Putamen (tissue), 1 donor: Measurements from ENCODE around the gene SH2B3.
A peak's percentile ranks its signal among the peaks of the same experiment; 100 is the strongest.
"Not testable (repeated sequence)": the region's sequence is repeated elsewhere in the genome, so short reads cannot be mapped to it uniquely, and the experiment has no call there.

ENCODE experiments used
- DNase-seq: peaks from one replicate; pipeline ENCODE4 v3.0.0-alpha.2; 2016; ENCODE audit warnings: low spot score

The SH2B3 gene

GRCh38 chr12:111405859-111406473 lies at the start of gene SH2B3:
Gene SH2B3 (plus strand): TSS chr12:111405923. CDS start chr12:111418146, 12,223 bp downstream.
- DNase-seq = no peak

- DNase-seq = no peak
These were observed 46.4 kb upstream of the SH2B3 start for GRCh38 chr12:111359231-111359913.

- no peak for DNase-seq
These were observed 45.8 kb upstream of the SH2B3 start for GRCh38 chr12:111359914-111360276.

- no peak for DNase-seq
These were observed 45.3 kb upstream of the SH2B3 start for GRCh38 chr12:111360325-111360930.

GRCh38 chr12:111361073-111361716 lies 44.5 kb upstream of the SH2B3 start:
- no peak for DNase-seq

- no peak for DNase-seq
These were observed 43.8 kb upstream of the SH2B3 start for GRCh38 chr12:111361717-111362576.

GRCh38 chr12:111362687-111363475 lies 42.8 kb upstream of the SH2B3 start:
- DNase-seq = no peak

- no peak for DNase-seq
These were observed 42.1 kb upstream of the SH2B3 start for GRCh38 chr12:111363578-111363977.

- DNase-seq = no peak
These were observed 39.6 kb upstream of the SH2B3 start for GRCh38 chr12:111366075-111366474.

- no peak for DNase-seq
These were observed 39.1 kb upstream of the SH2B3 start for GRCh38 chr12:111366583-111366982.

GRCh38 chr12:111367661-111368221 lies 38.0 kb upstream of the SH2B3 start:
- DNase-seq = no peak

- DNase-seq = no peak
These were observed 37.4 kb upstream of the SH2B3 start for GRCh38 chr12:111368291-111368787.

GRCh38 chr12:111368788-111369495 lies 36.8 kb upstream of the SH2B3 start, which contains the start of gene PHETA1:
Gene PHETA1 (minus strand): TSS chr12:111369095. CDS start chr12:111363427, 5,668 bp downstream.
- peak; percentile 86 for DNase-seq

- DNase-seq = no peak
These were observed 36.1 kb upstream of the SH2B3 start for GRCh38 chr12:111369496-111370220.

GRCh38 chr12:111373231-111373630 lies 32.5 kb upstream of the SH2B3 start:
- DNase-seq = not testable (repeated sequence)

GRCh38 chr12:111377440-111377839 lies 28.3 kb upstream of the SH2B3 start:
- DNase-seq = no peak

GRCh38 chr12:111379942-111380554 lies 25.7 kb upstream of the SH2B3 start:
- DNase-seq = no peak

- no peak for DNase-seq
These were observed 21.1 kb upstream of the SH2B3 start for GRCh38 chr12:111384596-111384995.

GRCh38 chr12:111386885-111387284 lies 18.8 kb upstream of the SH2B3 start:
- no peak for DNase-seq
